HepG2 (cell line): ENCODE results near the gene CTNNA3.

Source experiments
- EP300 ChIP-seq, 3 experiments: sonication (generic) in 1 of 3; formaldehyde crosslinking in 1 of 3; IDR thresholded peaks; 2 replicates each; pipeline versions ENCODE4 v1.5.1 to v1.6.1; 2011 to 2020; ENCODE audit warnings: low read depth in 2 of 3, low read length in 2 of 3, borderline replicate concordance in 1 of 3, improper control_type of control experiment in 1 of 3, mild to moderate bottlenecking in 1 of 3, missing genetic modification reagents in 1 of 3, moderate library complexity in 1 of 3
- POLR2A ChIP-seq, 2 experiments: IDR thresholded peaks; 2 replicates each; pipeline ENCODE4 v1.6.1; 2011; ENCODE audit warnings: low read depth in 2 of 2, low read length in 2 of 2, mild to moderate bottlenecking in 1 of 2, moderate library complexity in 1 of 2; ENCODE audit not compliant: insufficient read depth in 1 of 2
- RAD21 ChIP-seq: fragments of 450-650 bp; formaldehyde crosslinking; IDR thresholded peaks from 2 replicates; pipeline ENCODE4 v1.5.0; 2020; ENCODE audit warnings: mild to moderate bottlenecking
- REPIN1 ChIP-seq: sonication (generic); formaldehyde crosslinking; IDR thresholded peaks from 2 replicates; pipeline ENCODE4 v1.8.0; 2022; ENCODE audit warnings: missing genetic modification reagents, low read depth, mild to moderate bottlenecking, borderline replicate concordance
- SMAD1 ChIP-seq: sonication (generic); formaldehyde crosslinking; IDR thresholded peaks from 2 replicates; pipeline ENCODE4 v1.4.0; 2020; ENCODE audit warnings: missing genetic modification reagents, low read depth, mild to moderate bottlenecking, borderline replicate concordance
- SMC3 ChIP-seq: IDR thresholded peaks from 2 replicates; pipeline ENCODE4 v1.6.1; 2011; ENCODE audit warnings: low read length, improper control_type of control experiment
- ZNF101 ChIP-seq: sonication (generic); formaldehyde crosslinking; IDR thresholded peaks from 2 replicates; pipeline ENCODE4 v1.4.0; 2020; ENCODE audit warnings: mild to moderate bottlenecking, low read depth, missing genetic modification reagents, borderline replicate concordance
- TF ChIP-seq, protein P1 (sequence below): sonication (generic); formaldehyde crosslinking; IDR thresholded peaks from 2 replicates; pipeline ENCODE4 v1.4.0; 2020; ENCODE audit warnings: mild to moderate bottlenecking, missing genetic modification reagents
- TF ChIP-seq, protein P2 (sequence below): sonication (generic); formaldehyde crosslinking; IDR thresholded peaks from 2 replicates; pipeline ENCODE4 v1.5.0; 2020; ENCODE audit warnings: mild to moderate bottlenecking, missing genetic modification reagents, moderate library complexity
- TF ChIP-seq, protein P3 (sequence below): sonication (generic); formaldehyde crosslinking; IDR thresholded peaks from 2 replicates; pipeline ENCODE4 v1.4.0; 2020; ENCODE audit warnings: missing genetic modification reagents

DNA sequence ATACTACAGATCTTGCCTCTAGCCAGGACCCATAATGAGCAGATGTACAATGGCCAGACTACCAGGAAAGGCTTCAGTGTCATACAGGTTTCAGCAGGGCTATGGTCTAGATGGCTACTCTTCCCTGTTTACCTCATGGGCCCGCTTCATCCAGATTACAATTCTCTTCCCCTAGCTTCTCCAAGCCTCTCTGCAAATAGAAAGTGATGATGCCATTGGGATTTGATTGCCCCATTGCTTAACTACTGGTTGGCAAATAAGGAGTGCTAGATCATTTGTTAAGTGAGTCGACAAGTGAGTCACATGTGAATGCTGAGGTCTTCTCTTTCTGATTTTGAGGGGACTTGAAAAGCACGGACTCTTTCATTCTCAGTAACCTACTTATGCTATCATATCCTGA, 1131.7 kb downstream of the CTNNA3 start:
- TF ChIP-seq ZNF101 (CRISPR knock-in tag) (no peak), SMC3 (no peak), REPIN1 (CRISPR knock-in tag) (no peak), POLR2A (IDR thresholded peaks at IDR 0.05; ENCODE audit: insufficient read depth in 1 of 2, low read depth in 2 of 2, low read length in 2 of 2) (no peak), RAD21 (no peak), SMAD1 (CRISPR knock-in tag) (no peak), EP300 (IDR thresholded peaks at IDR 0.05; ENCODE audit: low read depth in 2 of 2, low read length in 2 of 2) (no peak), EP300 (CRISPR knock-in tag; IDR thresholded peaks at IDR 0.05; ENCODE audit: borderline replicate concordance) (no peak)
- TF ChIP-seq, protein P1, sequence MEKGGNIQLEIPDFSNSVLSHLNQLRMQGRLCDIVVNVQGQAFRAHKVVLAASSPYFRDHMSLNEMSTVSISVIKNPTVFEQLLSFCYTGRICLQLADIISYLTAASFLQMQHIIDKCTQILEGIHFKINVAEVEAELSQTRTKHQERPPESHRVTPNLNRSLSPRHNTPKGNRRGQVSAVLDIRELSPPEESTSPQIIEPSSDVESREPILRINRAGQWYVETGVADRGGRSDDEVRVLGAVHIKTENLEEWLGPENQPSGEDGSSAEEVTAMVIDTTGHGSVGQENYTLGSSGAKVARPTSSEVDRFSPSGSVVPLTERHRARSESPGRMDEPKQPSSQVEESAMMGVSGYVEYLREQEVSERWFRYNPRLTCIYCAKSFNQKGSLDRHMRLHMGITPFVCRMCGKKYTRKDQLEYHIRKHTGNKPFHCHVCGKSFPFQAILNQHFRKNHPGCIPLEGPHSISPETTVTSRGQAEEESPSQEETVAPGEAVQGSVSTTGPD (CRISPR knock-in tag): no peak
- TF ChIP-seq, protein P2, sequence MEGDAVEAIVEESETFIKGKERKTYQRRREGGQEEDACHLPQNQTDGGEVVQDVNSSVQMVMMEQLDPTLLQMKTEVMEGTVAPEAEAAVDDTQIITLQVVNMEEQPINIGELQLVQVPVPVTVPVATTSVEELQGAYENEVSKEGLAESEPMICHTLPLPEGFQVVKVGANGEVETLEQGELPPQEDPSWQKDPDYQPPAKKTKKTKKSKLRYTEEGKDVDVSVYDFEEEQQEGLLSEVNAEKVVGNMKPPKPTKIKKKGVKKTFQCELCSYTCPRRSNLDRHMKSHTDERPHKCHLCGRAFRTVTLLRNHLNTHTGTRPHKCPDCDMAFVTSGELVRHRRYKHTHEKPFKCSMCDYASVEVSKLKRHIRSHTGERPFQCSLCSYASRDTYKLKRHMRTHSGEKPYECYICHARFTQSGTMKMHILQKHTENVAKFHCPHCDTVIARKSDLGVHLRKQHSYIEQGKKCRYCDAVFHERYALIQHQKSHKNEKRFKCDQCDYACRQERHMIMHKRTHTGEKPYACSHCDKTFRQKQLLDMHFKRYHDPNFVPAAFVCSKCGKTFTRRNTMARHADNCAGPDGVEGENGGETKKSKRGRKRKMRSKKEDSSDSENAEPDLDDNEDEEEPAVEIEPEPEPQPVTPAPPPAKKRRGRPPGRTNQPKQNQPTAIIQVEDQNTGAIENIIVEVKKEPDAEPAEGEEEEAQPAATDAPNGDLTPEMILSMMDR (CRISPR knock-in tag): no peak
- TF ChIP-seq, protein P3, sequence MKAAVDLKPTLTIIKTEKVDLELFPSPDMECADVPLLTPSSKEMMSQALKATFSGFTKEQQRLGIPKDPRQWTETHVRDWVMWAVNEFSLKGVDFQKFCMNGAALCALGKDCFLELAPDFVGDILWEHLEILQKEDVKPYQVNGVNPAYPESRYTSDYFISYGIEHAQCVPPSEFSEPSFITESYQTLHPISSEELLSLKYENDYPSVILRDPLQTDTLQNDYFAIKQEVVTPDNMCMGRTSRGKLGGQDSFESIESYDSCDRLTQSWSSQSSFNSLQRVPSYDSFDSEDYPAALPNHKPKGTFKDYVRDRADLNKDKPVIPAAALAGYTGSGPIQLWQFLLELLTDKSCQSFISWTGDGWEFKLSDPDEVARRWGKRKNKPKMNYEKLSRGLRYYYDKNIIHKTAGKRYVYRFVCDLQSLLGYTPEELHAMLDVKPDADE (CRISPR knock-in tag): no peak
